HepG2 (cell line): ENCODE data around the gene NFS1. TPM values are rescaled to one million over a fixed set of nuclear protein-coding genes. Genes with fewer than 3 reads are reported as not detected.

Experiments used
- ARNTL ChIP-seq: sonication (generic); formaldehyde crosslinking; IDR thresholded peaks from 2 replicates; pipeline ENCODE4 v1.4.0; 2020; ENCODE audit warnings: mild to moderate bottlenecking, missing genetic modification reagents
- ATF7-NPFF ChIP-seq: sonication (generic); formaldehyde crosslinking; IDR thresholded peaks from 2 replicates; pipeline ENCODE4 v1.8.1; 2023; ENCODE audit warnings: mild to moderate bottlenecking, low read depth, missing genetic modification reagents, moderate library complexity
- CBFB ChIP-seq: sonication (generic); formaldehyde crosslinking; IDR thresholded peaks from 2 replicates; pipeline ENCODE4 v1.4.0; 2020; ENCODE audit warnings: missing genetic modification reagents
- CHCHD3 ChIP-seq: sonication (generic); formaldehyde crosslinking; IDR thresholded peaks from 2 replicates; pipeline ENCODE4 v1.8.0; 2022; ENCODE audit warnings: mild to moderate bottlenecking, missing genetic modification reagents, moderate library complexity
- CREM ChIP-seq, 2 experiments: sonication (generic) in 1 of 2; formaldehyde crosslinking in 1 of 2; IDR thresholded peaks; 2 replicates each; pipeline versions ENCODE4 v1.4.0 to v1.6.1; 2016 to 2020; ENCODE audit warnings: antibody characterized with exemption in 1 of 2, mild to moderate bottlenecking in 1 of 2, missing genetic modification reagents in 1 of 2
- DZIP1 ChIP-seq: sonication (generic); formaldehyde crosslinking; IDR thresholded peaks from 2 replicates; pipeline ENCODE4 v1.5.0; 2020; ENCODE audit warnings: mild to moderate bottlenecking, missing genetic modification reagents
- HES4 ChIP-seq: sonication (generic); formaldehyde crosslinking; IDR thresholded peaks from 2 replicates; pipeline ENCODE4 v1.9.0; 2021; ENCODE audit warnings: mild to moderate bottlenecking, missing genetic modification reagents, borderline replicate concordance
- HHEX ChIP-seq: IDR thresholded peaks from 2 replicates; pipeline ENCODE4 v1.6.1; 2016; ENCODE audit warnings: control low read depth
- HMGXB3 ChIP-seq: sonication (generic); formaldehyde crosslinking; IDR thresholded peaks from 2 replicates; pipeline ENCODE4 v1.4.0; 2020; ENCODE audit warnings: missing genetic modification reagents, borderline replicate concordance
- KDM6A ChIP-seq: IDR thresholded peaks from 2 replicates; pipeline ENCODE4 v1.6.1; 2016; ENCODE audit warnings: low read depth
- TFDP1 ChIP-seq: IDR thresholded peaks from 2 replicates; pipeline ENCODE4 v1.6.1; 2016; ENCODE audit warnings: missing compliant biosample characterization, missing genetic modification reagents, borderline replicate concordance
- TRIM22 ChIP-seq: fragments of 450-650 bp; IDR thresholded peaks from 2 replicates; pipeline ENCODE4 v1.6.1; 2017
- U2AF2 ChIP-seq: fragments of 200-400 bp; formaldehyde crosslinking; IDR thresholded peaks from 2 replicates; pipeline ENCODE4 v1.6.1; 2017; ENCODE audit warnings: low read depth, mild to moderate bottlenecking, low read length
- ZFP36L2 ChIP-seq: sonication (generic); formaldehyde crosslinking; IDR thresholded peaks from 2 replicates; pipeline ENCODE4 v1.4.0; 2020; ENCODE audit warnings: missing genetic modification reagents
- ZNF615 ChIP-seq: sonication (generic); formaldehyde crosslinking; IDR thresholded peaks from 2 replicates; pipeline ENCODE4 v1.5.0; 2020; ENCODE audit warnings: mild to moderate bottlenecking, missing genetic modification reagents, borderline replicate concordance
- ZNF678 ChIP-seq: sonication (generic); formaldehyde crosslinking; IDR thresholded peaks from 2 replicates; pipeline ENCODE4 v1.4.0; 2020; ENCODE audit warnings: mild to moderate bottlenecking, missing genetic modification reagents
- ZNF777 ChIP-seq: sonication (generic); formaldehyde crosslinking; IDR thresholded peaks from 2 replicates; pipeline ENCODE4 v1.4.0; 2020; ENCODE audit warnings: missing genetic modification reagents
- ZNF879 ChIP-seq: sonication (generic); formaldehyde crosslinking; IDR thresholded peaks from 2 replicates; pipeline ENCODE4 v1.8.1; 2023; ENCODE audit warnings: missing genetic modification reagents
- ZNF891 ChIP-seq: sonication (generic); formaldehyde crosslinking; IDR thresholded peaks from 2 replicates; pipeline ENCODE4 v1.5.0; 2020; ENCODE audit warnings: mild to moderate bottlenecking, missing genetic modification reagents
- polyA plus RNA-seq, 8 experiments: library from polyadenylated mRNA; depleted of rRNA in 3 of 8; stranded (reverse) in 7 of 8; unstranded in 1 of 8; fragments of >200 nt; fragmentation: Illumina TruSeq in 4 of 8; extraction: Trizol in 4 of 8; gene quantifications; 2 replicates each; pipeline versions ENCODE4 v1.2.1 to v1.2.3, GENCODE V29; 2011 to 2016; ENCODE audit warnings: low read depth in 4 of 8, missing spikeins in 1 of 8, mixed read lengths in 1 of 8; ENCODE audit not compliant: insufficient read depth in 1 of 8
- total RNA-seq, 5 experiments: library from RNA; depleted of rRNA; stranded (reverse); fragments of >200 nt; fragmentation: Illumina TruSeq; extraction: Trizol; gene quantifications; 2 replicates each; pipeline ENCODE4 v1.2.3, GENCODE V29; 2016; ENCODE audit warnings: low read depth in 1 of 5

The NFS1 gene
- total and polyA plus RNA-seq, 2 of the 13 experiments (the other 11 are each of a cell fraction or from before 2014, with no cell fraction given), result 65.9 to 88.1 TPM

- TF ChIP-seq ATF7-NPFF (CRISPR knock-in tag) (no peak), U2AF2 (0 out of 2 replicates have a peak, but pooled peaks have one; percentile 61), CHCHD3 (CRISPR knock-in tag) (0 out of 2 replicates have a peak, but pooled peaks have one; percentile 25), DZIP1 (CRISPR knock-in tag) (no peak), TRIM22 (no peak), CBFB (CRISPR knock-in tag) (no peak), TFDP1 (no peak), ARNTL (CRISPR knock-in tag) (no peak), ZFP36L2 (CRISPR knock-in tag) (no peak), KDM6A (CRISPR knock-in tag) (no peak), ZNF891 (no peak), ZNF678 (no peak), CREM (IDR thresholded peaks at IDR 0.05) (no peak), CREM (CRISPR knock-in tag; IDR thresholded peaks at IDR 0.05) (no peak), ZNF777 (no peak), ZNF615 (CRISPR knock-in tag) (0 out of 2 replicates have a peak, but pooled peaks have one; percentile 50), ZNF879 (CRISPR knock-in tag) (no peak), HES4 (no peak), HHEX (CRISPR knock-in tag) (no peak), HMGXB3 (no peak)
Observed at GRCh38 chr20:35702051-35702823, 3.1 kb upstream of the NFS1 start (continued).
